GM12892 (cell line): ENCODE data around the gene NDUFA1.
"Not testable (repeated sequence)": the region's sequence is repeated elsewhere in the genome, so short reads cannot be mapped to it uniquely, and the experiment has no call there.

Experiments used
- DNase-seq: peaks from one replicate; pipeline ENCODE4 v3.0.0; 2011; ENCODE audit not compliant: insufficient read length
- FAIRE-seq: peaks from 2 replicates; lab custom pipeline; 2011; peaks lifted over from hg19 to GRCh38; lab: Jason Lieb, UNC
- POLR2A ChIP-seq: IDR thresholded peaks from 2 replicates; pipeline ENCODE4 v1.6.1; 2011; ENCODE audit warnings: low read depth, low read length, control low read depth
- POLR2AphosphoS5 ChIP-seq: IDR thresholded peaks from 2 replicates; pipeline ENCODE4 v1.6.1; 2011; ENCODE audit warnings: low read depth, low read length, control low read depth
- TAF1 ChIP-seq: IDR thresholded peaks from 2 replicates; pipeline ENCODE4 v1.6.1; 2011; ENCODE audit warnings: low read depth, mild to moderate bottlenecking, control low read depth, low read length, borderline replicate concordance

The NDUFA1 gene

GRCh38 chrX:119917877-119918276 is 46.2 kb downstream of the NDUFA1 start:
- no peak for TF ChIP-seq POLR2A
- no peak for TF ChIP-seq TAF1
- TF ChIP-seq POLR2AphosphoS5, result no peak
- DNase-seq (no peak), FAIRE-seq (no peak)

GRCh38 chrX:119919835-119920585 is 48.4 kb downstream of the NDUFA1 start:
- FAIRE-seq, result no peak
- DNase-seq, result no peak
- TF ChIP-seq TAF1 (no peak), POLR2A (no peak), POLR2AphosphoS5 (no peak)

- not testable (repeated sequence) for DNase-seq, FAIRE-seq
These were observed 50.8 kb downstream of the NDUFA1 start for GRCh38 chrX:119922391-119922790.
